Measurements from ENCODE around the gene HMCN2.
"Not testable (repeated sequence)": the region's sequence is repeated elsewhere in the genome, so short reads cannot be mapped to it uniquely, and the experiment has no call there.

Gene HMCN2

DNA sequence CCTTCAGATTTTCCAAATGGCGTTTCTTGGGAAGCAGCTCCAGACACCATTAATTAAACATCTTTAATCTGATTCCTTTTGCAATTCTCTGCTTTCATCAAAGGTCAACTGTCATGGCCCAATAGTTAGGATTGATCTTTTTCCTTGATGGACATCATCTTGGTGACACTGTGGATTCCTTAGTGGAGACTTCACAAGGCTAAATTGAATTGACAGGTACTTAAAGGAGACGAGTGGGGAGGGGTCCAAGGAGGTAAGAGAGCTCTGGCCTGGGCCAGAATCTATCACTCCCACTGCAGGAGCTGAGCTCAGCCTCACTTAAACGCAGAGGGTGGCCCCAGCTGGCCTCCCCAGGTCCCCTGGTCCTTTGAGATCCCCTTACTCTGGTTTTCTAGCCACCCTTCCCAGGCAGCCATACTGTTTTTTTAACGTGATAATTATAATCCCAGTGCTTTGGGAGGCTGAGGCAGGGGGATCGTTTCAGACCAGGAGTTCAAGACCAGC lies 9.9 kb upstream of the HMCN2 start:
- in situ Hi-C loops (cut with HindIII; ENCODE audit: low sequenced_read_pairs): no loop called here

DNA sequence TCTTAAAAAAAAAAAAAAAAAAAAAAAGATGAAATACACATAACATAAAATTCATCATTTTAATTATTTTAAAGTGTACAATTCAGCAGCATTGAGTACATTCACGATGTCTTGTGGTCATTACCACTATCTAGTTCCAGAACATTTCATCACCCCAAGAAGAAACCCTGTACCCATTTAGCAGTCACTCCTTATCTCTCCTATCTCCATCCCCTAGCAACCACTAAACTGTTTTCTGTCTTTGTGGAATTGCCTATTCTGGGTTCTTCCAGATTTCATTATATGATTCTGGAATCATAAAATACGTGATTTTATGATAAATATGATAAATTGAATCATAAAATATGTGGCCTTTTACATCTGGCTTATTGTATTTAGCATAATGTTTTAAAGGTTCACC lies 8.9 kb upstream of the HMCN2 start:
- in situ Hi-C loops (cut with HindIII; ENCODE audit: low sequenced_read_pairs): no loop called here
- TF ChIP-seq, protein P1, sequence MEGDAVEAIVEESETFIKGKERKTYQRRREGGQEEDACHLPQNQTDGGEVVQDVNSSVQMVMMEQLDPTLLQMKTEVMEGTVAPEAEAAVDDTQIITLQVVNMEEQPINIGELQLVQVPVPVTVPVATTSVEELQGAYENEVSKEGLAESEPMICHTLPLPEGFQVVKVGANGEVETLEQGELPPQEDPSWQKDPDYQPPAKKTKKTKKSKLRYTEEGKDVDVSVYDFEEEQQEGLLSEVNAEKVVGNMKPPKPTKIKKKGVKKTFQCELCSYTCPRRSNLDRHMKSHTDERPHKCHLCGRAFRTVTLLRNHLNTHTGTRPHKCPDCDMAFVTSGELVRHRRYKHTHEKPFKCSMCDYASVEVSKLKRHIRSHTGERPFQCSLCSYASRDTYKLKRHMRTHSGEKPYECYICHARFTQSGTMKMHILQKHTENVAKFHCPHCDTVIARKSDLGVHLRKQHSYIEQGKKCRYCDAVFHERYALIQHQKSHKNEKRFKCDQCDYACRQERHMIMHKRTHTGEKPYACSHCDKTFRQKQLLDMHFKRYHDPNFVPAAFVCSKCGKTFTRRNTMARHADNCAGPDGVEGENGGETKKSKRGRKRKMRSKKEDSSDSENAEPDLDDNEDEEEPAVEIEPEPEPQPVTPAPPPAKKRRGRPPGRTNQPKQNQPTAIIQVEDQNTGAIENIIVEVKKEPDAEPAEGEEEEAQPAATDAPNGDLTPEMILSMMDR (IDR thresholded peaks at IDR 0.05; ENCODE audit: low read depth, low read length): no peak
- DNase-seq (ENCODE audit: low read depth, low spot score): no peak
- H3K4me3 ChIP-seq (ENCODE audit: low read depth, low read length): no peak overlapping the region

More for the DNA sequence above, 9.9 kb upstream of the HMCN2 start:
- no peak for DNase-seq (ENCODE audit: low read depth, low spot score)
- TF ChIP-seq, protein P1 (IDR thresholded peaks at IDR 0.05; ENCODE audit: low read depth, low read length): no peak
- H3K4me3 ChIP-seq (ENCODE audit: low read depth, low read length): no peak overlapping the region

DNA sequence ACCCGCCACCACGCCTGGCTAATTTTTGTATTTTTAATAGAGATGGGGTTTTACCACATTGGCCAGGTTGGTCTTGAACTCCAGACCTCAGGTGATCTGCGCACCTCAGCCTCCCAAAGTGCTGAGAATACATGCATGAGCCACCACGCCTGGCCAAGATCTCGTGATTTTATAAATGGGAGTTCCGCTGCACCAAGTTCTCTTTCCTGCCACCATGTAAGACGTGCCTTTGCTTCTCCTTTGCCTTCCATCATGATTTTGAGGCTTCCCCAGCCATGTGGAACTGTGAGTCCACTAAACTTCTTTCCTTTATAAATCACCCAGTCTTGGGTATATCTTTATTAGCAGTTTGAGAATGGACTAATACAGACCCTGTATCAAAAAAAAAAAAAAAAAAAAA lies 7.4 kb upstream of the HMCN2 start:
- in situ Hi-C loops (cut with HindIII; ENCODE audit: low sequenced_read_pairs); H3K4me3 ChIP-seq (ENCODE audit: low read depth, low read length); DNase-seq (ENCODE audit: low read depth, low spot score): not testable (repeated sequence)

DNA sequence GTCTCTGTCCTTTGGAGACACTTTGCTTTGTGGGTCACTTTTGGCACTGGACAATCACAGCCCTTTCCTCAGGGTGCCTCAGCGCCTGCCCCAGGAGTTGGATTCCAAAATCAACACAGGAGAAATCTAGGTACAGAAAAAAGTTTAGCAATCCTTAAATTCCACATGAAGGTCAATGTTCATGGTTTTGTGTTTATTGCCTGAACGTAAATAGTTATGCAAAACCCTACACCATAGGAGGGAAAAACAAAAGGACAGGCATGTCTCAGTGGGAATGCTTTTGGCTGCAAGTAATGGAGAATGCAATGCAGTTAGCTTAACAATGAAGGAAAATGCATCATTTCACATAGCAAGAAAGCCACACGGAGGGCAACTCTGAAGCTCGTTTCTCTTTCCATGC lies 6.5 kb upstream of the HMCN2 start:
- DNase-seq (ENCODE audit: low read depth, low spot score): no peak

DNA sequence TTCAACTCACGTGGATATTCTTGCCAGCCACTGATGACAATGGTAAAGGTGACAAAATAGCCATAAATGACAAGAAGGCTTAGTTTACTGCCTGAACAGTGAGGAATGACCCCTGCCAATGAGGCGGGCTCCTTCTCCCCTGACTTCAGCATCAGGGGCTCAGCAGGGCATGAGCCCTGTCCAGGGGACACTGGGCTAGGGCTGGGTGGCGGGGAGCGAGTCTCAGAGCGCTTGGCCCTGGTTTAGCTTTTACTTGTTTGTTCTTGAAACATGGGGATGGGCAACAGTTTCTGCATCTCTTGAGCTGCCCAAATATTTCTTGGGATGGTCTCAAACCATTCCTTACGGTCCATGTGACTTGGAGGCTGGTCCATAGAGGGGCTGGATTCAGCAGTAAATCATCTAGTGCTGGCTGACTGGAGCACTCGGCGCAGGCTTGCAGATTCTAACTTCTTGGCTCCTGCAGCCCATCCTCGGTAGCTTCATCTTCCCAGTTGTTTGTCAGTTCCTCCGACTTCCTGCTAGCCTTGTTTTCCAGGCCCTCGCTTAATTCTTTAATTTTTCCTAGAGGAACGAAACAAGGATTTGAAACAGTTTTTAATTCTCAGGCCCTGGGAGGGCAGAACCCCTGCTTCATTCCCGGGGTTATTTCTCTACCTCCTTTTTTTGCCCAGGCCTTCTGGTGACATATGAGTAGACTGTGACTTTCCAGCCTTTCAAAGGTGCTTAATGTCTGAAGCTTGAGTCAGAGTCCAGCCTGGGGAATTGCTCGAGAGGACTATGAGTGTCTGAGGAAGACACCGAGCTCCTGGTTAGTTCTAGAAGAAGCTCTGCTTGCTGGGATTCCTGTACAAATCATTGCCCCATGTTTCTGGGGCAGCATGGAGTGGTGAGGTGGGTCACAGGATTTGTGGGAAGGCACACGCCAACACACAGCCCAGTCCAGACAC lies 4.5 kb upstream of the HMCN2 start:
- TF ChIP-seq, protein P1 (IDR thresholded peaks at IDR 0.05; ENCODE audit: low read depth, low read length): no peak
- in situ Hi-C loops (cut with HindIII; ENCODE audit: low sequenced_read_pairs): no loop called here
- no peak for DNase-seq (ENCODE audit: low read depth, low spot score)
- H3K4me3 ChIP-seq (ENCODE audit: low read depth, low read length): no peak overlapping the region

More for the DNA sequence above, 6.5 kb upstream of the HMCN2 start:
- TF ChIP-seq, protein P1 (IDR thresholded peaks at IDR 0.05; ENCODE audit: low read depth, low read length): no peak
- H3K4me3 ChIP-seq (ENCODE audit: low read depth, low read length): no peak overlapping the region
- in situ Hi-C loops (cut with HindIII; ENCODE audit: low sequenced_read_pairs): no loop called here

DNA sequence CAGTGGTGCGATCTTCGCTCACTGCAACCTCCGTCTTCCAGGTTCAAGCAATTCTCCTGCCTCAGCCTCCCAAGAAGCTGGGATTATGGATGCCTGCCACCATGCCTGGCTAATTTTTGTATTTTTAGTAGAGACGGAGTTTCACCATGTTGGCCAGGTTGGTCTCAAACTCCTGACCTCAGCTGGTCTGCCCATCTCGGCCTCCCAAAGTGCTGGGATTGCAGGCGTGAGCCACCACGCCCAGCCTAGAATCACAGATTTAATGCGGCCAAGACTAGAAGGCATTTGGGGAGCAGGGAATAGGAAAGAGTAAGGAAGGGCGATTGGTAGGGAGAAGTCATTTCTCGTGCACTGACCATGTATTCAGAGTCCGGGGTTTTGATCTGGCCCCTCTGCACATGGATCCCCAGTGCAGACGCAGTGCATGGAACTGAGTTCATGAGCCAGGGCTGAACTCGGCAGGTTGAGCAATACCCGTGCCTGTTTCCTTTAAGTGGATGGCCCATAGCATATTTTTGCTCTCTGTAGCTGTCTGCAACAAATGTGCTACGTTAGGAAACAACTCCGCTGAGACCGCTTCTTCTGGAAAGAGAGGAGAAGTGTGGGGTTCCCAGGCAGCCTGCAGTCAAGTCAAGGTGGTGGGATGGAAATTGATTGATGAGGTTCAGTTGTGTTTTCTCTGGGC lies 3.4 kb upstream of the HMCN2 start:
- in situ Hi-C loops (cut with HindIII; ENCODE audit: low sequenced_read_pairs): no loop called here
- TF ChIP-seq, protein P1 (IDR thresholded peaks at IDR 0.05; ENCODE audit: low read depth, low read length): no peak
- no peak overlapping the region for H3K4me3 ChIP-seq (ENCODE audit: low read depth, low read length)
- no peak for DNase-seq (ENCODE audit: low read depth, low spot score)

DNA sequence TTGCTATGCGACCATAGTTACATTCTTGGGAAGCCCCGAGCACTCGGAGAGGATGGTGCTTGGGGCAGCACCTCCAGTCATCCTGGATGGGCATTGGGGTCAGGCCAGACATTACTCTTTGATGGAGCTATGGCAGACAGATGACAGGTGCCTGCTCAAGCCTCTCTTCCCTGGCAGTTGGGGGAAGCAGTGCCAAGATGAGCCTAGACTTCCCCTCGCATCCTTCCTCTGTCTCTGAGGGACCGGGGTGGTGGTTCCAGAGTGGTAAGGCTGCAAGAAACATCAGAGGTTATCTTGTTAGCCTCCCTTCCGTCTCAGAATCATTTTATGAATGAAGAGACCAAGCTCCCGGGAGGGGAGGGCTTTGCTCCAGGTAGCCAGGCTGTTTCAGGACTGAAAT lies 2.8 kb upstream of the HMCN2 start:
- in situ Hi-C loops (cut with HindIII; ENCODE audit: low sequenced_read_pairs): no loop called here
- TF ChIP-seq, protein P1 (IDR thresholded peaks at IDR 0.05; ENCODE audit: low read depth, low read length): no peak

More for the DNA sequence above, 2.8 kb upstream of the HMCN2 start:
- DNase-seq (ENCODE audit: low read depth, low spot score): no peak
- no peak overlapping the region for H3K4me3 ChIP-seq (ENCODE audit: low read depth, low read length)
